Astrocyte (in vitro differentiated cells and primary cell): ENCODE measurements around the gene SNTB2.

Source experiments
- EZH2 ChIP-seq: IDR thresholded peaks from 2 replicates; pipeline ENCODE4 v1.6.1; 2012; ENCODE audit warnings: mild to moderate bottlenecking, low read length, inconsistent platforms; ENCODE audit not compliant: insufficient read depth
- TF ChIP-seq, protein P1 (sequence below): IDR thresholded peaks from 2 replicates; pipeline ENCODE4 v1.5.1; 2011; ENCODE audit warnings: low read depth, mild to moderate bottlenecking, inconsistent platforms, low read length, moderate library complexity; ENCODE audit not compliant: insufficient read depth

DNA sequence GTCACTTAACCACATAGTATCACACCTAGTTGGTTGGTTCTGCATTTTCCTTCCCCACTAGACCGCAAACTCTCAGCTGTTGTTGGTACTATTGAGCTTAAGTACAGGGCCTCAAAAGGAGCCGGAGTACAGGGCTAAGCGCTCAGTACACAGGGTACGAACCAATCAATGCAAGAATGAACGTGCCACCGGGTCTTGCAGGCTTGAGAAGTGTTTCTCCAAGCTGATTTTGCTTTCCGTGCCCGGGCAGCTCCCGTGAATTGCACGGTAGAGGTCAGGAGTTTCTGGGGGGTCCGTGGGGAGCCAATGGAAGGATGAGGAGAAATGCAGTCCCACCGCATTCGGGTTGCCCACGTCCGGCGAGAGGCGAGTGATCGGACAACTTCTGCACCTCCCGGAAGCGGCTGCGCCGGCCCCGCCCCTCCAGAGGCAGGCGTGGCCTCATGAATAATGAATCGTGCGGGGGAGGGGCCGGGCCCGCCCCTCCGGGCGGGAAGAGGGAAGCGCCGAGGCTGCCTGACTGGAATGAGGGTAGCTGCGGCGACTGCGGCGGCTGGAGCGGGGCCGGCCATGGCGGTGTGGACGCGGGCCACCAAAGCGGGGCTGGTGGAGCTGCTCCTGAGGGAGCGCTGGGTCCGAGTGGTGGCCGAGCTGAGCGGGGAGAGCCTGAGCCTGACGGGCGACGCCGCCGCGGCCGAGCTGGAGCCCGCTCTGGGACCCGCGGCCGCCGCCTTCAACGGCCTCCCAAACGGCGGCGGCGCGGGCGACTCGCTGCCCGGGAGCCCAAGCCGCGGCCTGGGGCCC is at the start of gene SNTB2:
- TF ChIP-seq, protein P1, sequence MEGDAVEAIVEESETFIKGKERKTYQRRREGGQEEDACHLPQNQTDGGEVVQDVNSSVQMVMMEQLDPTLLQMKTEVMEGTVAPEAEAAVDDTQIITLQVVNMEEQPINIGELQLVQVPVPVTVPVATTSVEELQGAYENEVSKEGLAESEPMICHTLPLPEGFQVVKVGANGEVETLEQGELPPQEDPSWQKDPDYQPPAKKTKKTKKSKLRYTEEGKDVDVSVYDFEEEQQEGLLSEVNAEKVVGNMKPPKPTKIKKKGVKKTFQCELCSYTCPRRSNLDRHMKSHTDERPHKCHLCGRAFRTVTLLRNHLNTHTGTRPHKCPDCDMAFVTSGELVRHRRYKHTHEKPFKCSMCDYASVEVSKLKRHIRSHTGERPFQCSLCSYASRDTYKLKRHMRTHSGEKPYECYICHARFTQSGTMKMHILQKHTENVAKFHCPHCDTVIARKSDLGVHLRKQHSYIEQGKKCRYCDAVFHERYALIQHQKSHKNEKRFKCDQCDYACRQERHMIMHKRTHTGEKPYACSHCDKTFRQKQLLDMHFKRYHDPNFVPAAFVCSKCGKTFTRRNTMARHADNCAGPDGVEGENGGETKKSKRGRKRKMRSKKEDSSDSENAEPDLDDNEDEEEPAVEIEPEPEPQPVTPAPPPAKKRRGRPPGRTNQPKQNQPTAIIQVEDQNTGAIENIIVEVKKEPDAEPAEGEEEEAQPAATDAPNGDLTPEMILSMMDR, result no peak
- TF ChIP-seq EZH2, result no peak
